PFSK-1 (cell line): Measurements from ENCODE around the gene PMS1.

Experiments used
- POLR2AphosphoS5 ChIP-seq: IDR thresholded peaks from 2 replicates; pipeline ENCODE4 v1.6.1; 2012; ENCODE audit warnings: low read depth, mild to moderate bottlenecking, control low read depth, low read length, moderate library complexity
- REST ChIP-seq, 2 experiments: IDR thresholded peaks; 2 replicates each; pipeline versions ENCODE4 v1.6.1 to v1.8.0; 2011 to 2012; ENCODE audit warnings: low read depth in 2 of 2, low read length in 2 of 2, control low read depth in 1 of 2, inconsistent platforms in 1 of 2, mild to moderate bottlenecking in 1 of 2, moderate library complexity in 1 of 2; ENCODE audit not compliant: insufficient read depth in 1 of 2
- SIN3A ChIP-seq: IDR thresholded peaks from 2 replicates; pipeline ENCODE4 v1.6.1; 2012; ENCODE audit warnings: mild to moderate bottlenecking, low read length, moderate library complexity, borderline replicate concordance; ENCODE audit not compliant: insufficient read depth
- TAF1 ChIP-seq: IDR thresholded peaks from 2 replicates; pipeline ENCODE4 v1.6.1; 2012; ENCODE audit warnings: low read length, control low read depth, borderline replicate concordance; ENCODE audit not compliant: insufficient read depth

DNA sequence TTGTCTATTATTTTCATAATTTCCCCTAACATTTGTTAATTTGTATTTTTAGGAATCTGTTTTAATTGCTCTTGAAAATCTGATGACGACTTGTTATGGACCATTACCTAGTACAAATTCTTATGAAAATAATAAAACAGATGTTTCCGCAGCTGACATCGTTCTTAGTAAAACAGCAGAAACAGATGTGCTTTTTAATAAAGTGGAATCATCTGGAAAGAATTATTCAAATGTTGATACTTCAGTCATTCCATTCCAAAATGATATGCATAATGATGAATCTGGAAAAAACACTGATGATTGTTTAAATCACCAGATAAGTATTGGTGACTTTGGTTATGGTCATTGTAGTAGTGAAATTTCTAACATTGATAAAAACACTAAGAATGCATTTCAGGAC is 69.9 kb downstream of the PMS1 start:
- TF ChIP-seq POLR2AphosphoS5 (no peak), REST (IDR thresholded peaks at IDR 0.05; ENCODE audit: insufficient read depth in 1 of 2, low read depth in 2 of 2, low read length in 2 of 2) (no peak), SIN3A (no peak), TAF1 (no peak)
